Progenitor cell of endocrine pancreas (in vitro differentiated cells): ENCODE data around the gene USP28. TPM values are rescaled to one million over a fixed set of nuclear protein-coding genes. Genes with fewer than 3 reads are reported as not detected.
"Not testable (repeated sequence)": the region's sequence is repeated elsewhere in the genome, so short reads cannot be mapped to it uniquely, and the experiment has no call there.

Experiments
- DNase-seq: peaks from one replicate; pipeline ENCODE4 v3.0.0; 2021; ENCODE audit warnings: low spot score; ENCODE audit not compliant: unreplicated experiment
- H3K27ac Mint-ChIP-seq: 2 replicates; pipeline ENCODE4 v1.8.0; 2021; ENCODE audit warnings: mild to moderate bottlenecking, moderate library complexity, mixed read lengths
- H3K27me3 Mint-ChIP-seq: 2 replicates; pipeline ENCODE4 v1.8.0; 2021; ENCODE audit warnings: mixed read lengths
- H3K36me3 Mint-ChIP-seq: 2 replicates; pipeline ENCODE4 v1.8.0; 2022; ENCODE audit warnings: mixed read lengths; ENCODE audit not compliant: insufficient read depth
- H3K4me1 Mint-ChIP-seq: 2 replicates; pipeline ENCODE4 v1.8.0; 2021; ENCODE audit warnings: low read depth, mixed read lengths
- H3K4me3 Mint-ChIP-seq: 2 replicates; pipeline ENCODE4 v1.8.0; 2021; ENCODE audit warnings: low read depth, mild to moderate bottlenecking, moderate library complexity, mixed read lengths
- H3K9me3 Mint-ChIP-seq: 2 replicates; pipeline ENCODE4 v1.8.0; 2021; ENCODE audit warnings: low read depth, mixed read lengths
- CTCF ChIP-seq: fragments of 200-600 bp; sonication (generic); IDR thresholded peaks from one replicate; pipeline ENCODE4 v1.5.0; 2021; ENCODE audit warnings: antibody characterized with exemption, mild to moderate bottlenecking; ENCODE audit not compliant: unreplicated experiment
- total RNA-seq: library from RNA; stranded (reverse); gene quantifications from 2 replicates; pipeline ENCODE4 v1.2.1, GENCODE V29; 2021

The USP28 gene
- total RNA-seq, 1 donor from 2014 or later, result 54.8 TPM

DNA sequence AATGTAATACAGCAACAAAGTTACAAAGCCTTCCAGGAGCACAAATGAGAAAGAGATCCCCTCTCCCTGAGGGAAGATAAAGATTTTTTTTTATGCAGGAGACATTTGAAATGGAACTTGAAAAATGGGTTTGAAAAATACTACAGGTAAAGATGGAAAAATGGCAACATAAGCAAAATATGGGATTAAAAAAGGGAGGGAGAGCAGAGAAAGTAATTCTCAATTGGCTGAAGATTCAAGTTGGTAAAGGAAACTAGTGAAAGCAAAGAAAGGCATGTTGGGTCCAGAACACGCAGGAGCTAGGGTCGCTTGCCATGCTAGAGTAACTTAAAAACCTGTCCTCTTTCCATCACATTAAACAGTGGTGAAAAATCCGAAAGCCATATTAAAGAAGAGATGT, 103.4 kb downstream of the USP28 start:
- TF ChIP-seq CTCF, result no peak
- H3K9me3 Mint-ChIP-seq, result no peaks in the 10 kb centered on the region
- DNase-seq, result no peak

GRCh38 chr11:113764527-113765219, 110.7 kb downstream of the USP28 start:
- Mint-ChIP-seq H3K27me3 (no peaks in the 10 kb centered on the region), H3K4me1 (peaks cover 2% of the 10 kb centered on the region), H3K27ac (peak overlapping the region; percentile 14), H3K36me3 (peaks cover 36% of the 10 kb centered on the region), H3K9me3 (peaks cover 13% of the 10 kb centered on the region), H3K4me3 (no peak overlapping the region)
- TF ChIP-seq CTCF, result no peak
- no peak for DNase-seq

More for the DNA sequence above, 103.4 kb downstream of the USP28 start:
- Mint-ChIP-seq H3K36me3 (peaks cover 10% of the 10 kb centered on the region), H3K27ac (peak overlapping the region; percentile 39), H3K4me3 (peak overlapping the region; percentile 100), H3K27me3 (peaks cover 20% of the 10 kb centered on the region), H3K4me1 (peaks cover 11% of the 10 kb centered on the region)

GRCh38 chr11:113763040-113763439, 112.3 kb downstream of the USP28 start:
- not testable (repeated sequence) for H3K27ac Mint-ChIP-seq, DNase-seq, H3K27me3 Mint-ChIP-seq, H3K4me1 Mint-ChIP-seq, H3K4me3 Mint-ChIP-seq
- Mint-ChIP-seq H3K36me3 (peaks cover 40% of the 10 kb centered on the region), H3K9me3 (peaks cover 13% of the 10 kb centered on the region)

- Mint-ChIP-seq H3K9me3 (peaks cover 15% of the 10 kb centered on the region), H3K27me3 (no peaks in the 10 kb centered on the region), H3K4me3 (no peak overlapping the region), H3K27ac (no peak overlapping the region), H3K36me3 (peaks cover 40% of the 10 kb centered on the region), H3K4me1 (peaks cover 2% of the 10 kb centered on the region)
- no peak for TF ChIP-seq CTCF
- DNase-seq, result no peak
Observed at GRCh38 chr11:113760241-113760640, 115.1 kb downstream of the USP28 start.

GRCh38 chr11:113752932-113753331, 122.4 kb downstream of the USP28 start:
- Mint-ChIP-seq H3K36me3 (peaks cover 14% of the 10 kb centered on the region), H3K4me1 (no peaks in the 10 kb centered on the region), H3K27me3 (no peaks in the 10 kb centered on the region), H3K9me3 (peaks cover 5% of the 10 kb centered on the region), H3K4me3 (no peak overlapping the region), H3K27ac (no peak overlapping the region)
- TF ChIP-seq CTCF, result no peak
- DNase-seq, result no peak

Other genes with a start within 250 kb of the USP28 start
- gene TMPRSS5, start 169.3 kb downstream of the USP28 start, total RNA-seq, result 1.8 and 2.6 TPM in 2 replicates
- 18.9 and 22.8 TPM in 2 replicates for gene ZW10, start 101.9 kb downstream of the USP28 start, total RNA-seq
- not detected in 2 replicates for gene CLDN25, start 95.8 kb downstream of the USP28 start, total RNA-seq
- gene HTR3B, start 29.2 kb upstream of the USP28 start, total RNA-seq, result not detected in 2 replicates
- gene HTR3A, start 99.5 kb upstream of the USP28 start, total RNA-seq, result not detected in 2 replicates
- gene ZBTB16, start 184.1 kb upstream of the USP28 start, total RNA-seq, result 29.6 and 32.6 TPM in 2 replicates